ENCODE data around the gene IRF4.
A peak's percentile ranks its signal among the peaks of the same experiment; 100 is the strongest.

IRF4 gene

DNA sequence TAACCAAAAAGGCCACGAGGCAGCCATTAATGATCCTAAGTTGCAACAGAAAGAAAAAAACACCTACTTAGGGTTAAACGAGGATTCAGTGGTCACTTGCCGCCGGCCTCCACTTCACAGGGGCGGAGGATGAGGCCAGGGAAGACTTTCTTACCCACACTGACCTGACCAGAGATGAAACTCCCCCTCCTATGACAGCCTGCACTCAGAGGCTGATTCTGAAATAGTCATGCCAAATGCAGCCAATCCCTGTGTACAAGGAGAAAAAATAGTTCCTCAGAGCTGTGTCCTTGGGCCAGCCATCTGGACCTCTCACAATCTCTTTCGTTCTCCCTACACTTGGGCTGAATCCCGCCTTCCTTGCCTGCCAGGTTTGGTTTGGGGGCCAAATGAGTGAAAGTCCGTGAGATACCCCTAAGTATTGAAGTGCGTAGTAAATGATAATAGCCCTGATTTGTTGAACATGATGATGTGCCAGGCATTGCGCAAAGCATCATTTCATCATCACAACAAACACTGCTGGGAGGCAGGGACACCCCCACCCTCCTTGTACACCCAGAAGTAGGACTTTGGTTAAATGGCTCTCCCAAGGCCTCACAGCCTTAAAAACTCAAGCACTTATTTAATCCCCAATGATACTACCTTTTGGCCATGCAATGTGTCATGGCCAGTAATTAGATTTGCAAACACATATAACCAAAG lies 3.2 kb upstream of the IRF4 start:
- DNase-seq (ENCODE audit: low spot score) = no peak
- in situ Hi-C loops (cut with MboI; ENCODE audit: low sequenced_read_pairs, unreplicated experiment) = no loop called here
- TF ChIP-seq, protein P1, sequence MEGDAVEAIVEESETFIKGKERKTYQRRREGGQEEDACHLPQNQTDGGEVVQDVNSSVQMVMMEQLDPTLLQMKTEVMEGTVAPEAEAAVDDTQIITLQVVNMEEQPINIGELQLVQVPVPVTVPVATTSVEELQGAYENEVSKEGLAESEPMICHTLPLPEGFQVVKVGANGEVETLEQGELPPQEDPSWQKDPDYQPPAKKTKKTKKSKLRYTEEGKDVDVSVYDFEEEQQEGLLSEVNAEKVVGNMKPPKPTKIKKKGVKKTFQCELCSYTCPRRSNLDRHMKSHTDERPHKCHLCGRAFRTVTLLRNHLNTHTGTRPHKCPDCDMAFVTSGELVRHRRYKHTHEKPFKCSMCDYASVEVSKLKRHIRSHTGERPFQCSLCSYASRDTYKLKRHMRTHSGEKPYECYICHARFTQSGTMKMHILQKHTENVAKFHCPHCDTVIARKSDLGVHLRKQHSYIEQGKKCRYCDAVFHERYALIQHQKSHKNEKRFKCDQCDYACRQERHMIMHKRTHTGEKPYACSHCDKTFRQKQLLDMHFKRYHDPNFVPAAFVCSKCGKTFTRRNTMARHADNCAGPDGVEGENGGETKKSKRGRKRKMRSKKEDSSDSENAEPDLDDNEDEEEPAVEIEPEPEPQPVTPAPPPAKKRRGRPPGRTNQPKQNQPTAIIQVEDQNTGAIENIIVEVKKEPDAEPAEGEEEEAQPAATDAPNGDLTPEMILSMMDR (IDR thresholded peaks at IDR 0.05; ENCODE audit: borderline replicate concordance, control extremely low read depth, extremely low read depth, insufficient read depth, missing control alignments) = no peak

DNA sequence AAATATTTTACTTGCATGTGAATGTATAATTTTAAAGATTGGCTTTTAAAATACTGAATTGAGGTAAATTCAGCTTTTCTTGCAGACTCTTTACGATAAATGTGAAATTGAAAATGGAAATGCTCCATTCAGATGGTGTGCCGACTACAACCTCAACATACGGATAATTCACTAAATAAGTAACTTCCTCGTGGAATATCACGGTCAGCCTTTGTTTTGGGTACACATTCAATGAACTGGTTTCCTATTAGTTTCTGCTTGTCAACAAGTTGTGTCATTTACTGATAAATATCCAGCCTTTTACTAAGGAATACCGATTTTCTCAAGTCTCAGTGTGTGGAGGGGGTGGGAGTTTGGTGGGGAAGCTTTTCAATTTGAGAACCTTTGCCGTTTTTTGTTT lies 2.4 kb upstream of the IRF4 start:
- in situ Hi-C loops (cut with MboI; ENCODE audit: low sequenced_read_pairs, unreplicated experiment) = no loop called here
- DNase-seq (ENCODE audit: low spot score) = no peak
- TF ChIP-seq, protein P1 (IDR thresholded peaks at IDR 0.05; ENCODE audit: borderline replicate concordance, control extremely low read depth, extremely low read depth, insufficient read depth, missing control alignments) = no peak

DNA sequence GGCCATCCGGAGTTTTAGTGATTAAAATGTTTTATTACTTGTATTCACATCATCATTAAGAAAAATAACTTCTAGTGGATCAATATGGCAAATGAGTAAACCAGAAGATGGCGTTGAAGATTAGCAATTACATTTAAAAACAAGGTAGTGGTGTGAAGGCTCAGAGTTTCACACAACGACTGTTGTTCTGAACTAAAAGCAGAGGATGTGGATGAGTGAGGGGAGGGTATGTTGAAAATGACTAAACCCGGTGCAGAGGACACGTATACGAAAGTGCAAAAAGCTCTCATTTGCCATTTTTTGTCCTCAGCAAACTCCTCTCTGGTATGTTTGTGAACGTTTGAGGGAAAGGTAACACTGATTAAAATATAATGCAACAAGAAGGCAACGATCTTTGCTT lies 1.9 kb upstream of the IRF4 start:
- TF ChIP-seq, protein P1 (IDR thresholded peaks at IDR 0.05; ENCODE audit: borderline replicate concordance, control extremely low read depth, extremely low read depth, insufficient read depth, missing control alignments) = peak; percentile 9
- in situ Hi-C loops (cut with MboI; ENCODE audit: low sequenced_read_pairs, unreplicated experiment) = no loop called here
- DNase-seq (ENCODE audit: low spot score) = peak; percentile 76

DNA sequence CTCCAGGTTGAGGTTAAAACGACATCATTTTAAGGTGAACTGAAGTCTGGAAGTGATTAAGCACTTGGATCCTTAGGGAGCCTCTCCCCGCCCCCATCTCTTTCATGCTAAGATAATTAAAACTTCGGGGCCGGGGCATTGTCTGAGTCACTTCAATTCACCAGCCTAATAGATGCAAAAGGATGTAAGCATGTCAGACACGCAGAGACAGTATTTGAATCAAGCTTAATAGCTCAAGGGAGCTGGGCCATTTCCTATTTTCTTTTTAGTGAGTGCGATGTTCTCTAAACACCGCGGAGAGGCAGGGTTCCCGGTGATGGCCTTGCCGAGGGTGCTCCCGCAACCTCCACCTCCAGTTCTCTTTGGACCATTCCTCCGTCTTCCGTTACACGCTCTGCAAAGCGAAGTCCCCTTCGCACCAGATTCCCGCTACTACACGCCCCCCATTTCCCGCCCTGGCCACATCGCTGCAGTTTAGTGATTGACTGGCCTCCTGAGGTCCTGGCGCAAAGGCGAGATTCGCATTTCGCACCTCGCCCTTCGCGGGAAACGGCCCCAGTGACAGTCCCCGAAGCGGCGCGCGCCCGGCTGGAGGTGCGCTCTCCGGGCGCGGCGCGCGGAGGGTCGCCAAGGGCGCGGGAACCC lies 516 bp upstream of the IRF4 start:
- TF ChIP-seq, protein P1 (IDR thresholded peaks at IDR 0.05; ENCODE audit: borderline replicate concordance, control extremely low read depth, extremely low read depth, insufficient read depth, missing control alignments) = no peak
- peak; percentile 69 for DNase-seq (ENCODE audit: low spot score)
- in situ Hi-C loops (cut with MboI; ENCODE audit: low sequenced_read_pairs, unreplicated experiment) = no loop called here

DNA sequence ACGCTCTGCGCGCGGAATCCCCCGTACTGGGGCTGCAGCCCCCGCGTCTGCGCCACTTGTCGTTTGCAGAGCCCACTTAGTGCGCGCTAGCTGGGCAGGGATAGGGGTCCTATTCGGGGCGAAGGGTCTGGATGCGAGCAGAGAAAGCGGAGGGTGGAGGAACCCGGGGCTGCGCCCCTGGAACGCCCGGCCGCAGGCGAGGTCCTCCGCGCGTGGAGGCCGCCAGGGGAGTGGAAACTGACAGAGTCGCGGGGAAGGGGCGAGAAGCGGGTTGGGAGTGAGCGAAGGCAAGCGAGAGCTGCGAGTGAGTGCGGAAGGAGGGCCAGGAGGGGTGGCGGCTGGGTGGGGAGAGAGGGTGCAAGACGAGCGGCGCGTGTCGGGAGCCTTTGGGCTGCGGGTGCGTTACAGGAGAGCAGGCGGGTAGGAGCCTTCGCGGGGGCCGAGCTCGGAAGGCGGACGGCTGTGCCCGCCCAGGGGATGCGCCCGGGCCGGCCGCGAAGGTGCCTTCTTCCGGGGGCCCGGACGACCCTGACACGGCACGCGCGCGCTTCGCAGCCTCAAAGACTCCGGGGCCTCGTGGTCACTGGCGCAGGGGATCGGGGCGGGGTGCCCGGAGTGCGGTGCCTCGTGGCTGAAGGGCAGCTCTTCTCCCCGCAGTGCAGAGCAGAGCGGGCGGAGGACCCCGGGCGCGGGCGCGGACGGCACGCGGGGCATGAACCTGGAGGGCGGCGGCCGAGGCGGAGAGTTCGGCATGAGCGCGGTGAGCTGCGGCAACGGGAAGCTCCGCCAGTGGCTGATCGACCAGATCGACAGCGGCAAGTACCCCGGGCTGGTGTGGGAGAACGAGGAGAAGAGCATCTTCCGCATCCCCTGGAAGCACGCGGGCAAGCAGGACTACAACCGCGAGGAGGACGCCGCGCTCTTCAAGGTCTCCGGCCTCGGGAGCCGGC lies 1.2 kb downstream of the IRF4 start:
- peak; percentile 22 for DNase-seq (ENCODE audit: low spot score)

More for the DNA sequence above, 1.2 kb downstream of the IRF4 start:
- in situ Hi-C loops (cut with MboI; ENCODE audit: low sequenced_read_pairs, unreplicated experiment) = no loop called here
- TF ChIP-seq, protein P1 (IDR thresholded peaks at IDR 0.05; ENCODE audit: borderline replicate concordance, control extremely low read depth, extremely low read depth, insufficient read depth, missing control alignments) = no peak

All from GM13976 (cell line).